HUES48 (cell line): ENCODE results near the gene CLSTN2.

Experiments
- H3K27ac ChIP-seq: one replicate; pipeline ENCODE4 v1.7.0; 2013; ENCODE audit warnings: low read depth, low read length, inconsistent platforms
- H3K27me3 ChIP-seq: 2 replicates; pipeline ENCODE4 v1.6.1; 2013; ENCODE audit warnings: mild to moderate bottlenecking, low read length; ENCODE audit not compliant: control insufficient read depth, insufficient read depth
- H3K36me3 ChIP-seq: 2 replicates; pipeline ENCODE4 v1.6.1; 2013; ENCODE audit warnings: low read length; ENCODE audit not compliant: control insufficient read depth, insufficient read depth
- H3K4me1 ChIP-seq: 2 replicates; pipeline ENCODE4 v1.6.1; 2013; ENCODE audit warnings: mild to moderate bottlenecking, low read length; ENCODE audit not compliant: control insufficient read depth, insufficient read depth
- H3K4me3 ChIP-seq: 2 replicates; pipeline ENCODE4 v1.5.1; 2013; ENCODE audit warnings: mild to moderate bottlenecking, low read depth, low read length
- H3K9ac ChIP-seq: 2 replicates; pipeline ENCODE4 v1.6.1; 2013; ENCODE audit warnings: mild to moderate bottlenecking, low read depth, low read length, moderate library complexity
- H3K9me3 ChIP-seq: 2 replicates; pipeline ENCODE4 v1.6.1; 2013; ENCODE audit warnings: low read length; ENCODE audit not compliant: control insufficient read depth, insufficient read depth

The CLSTN2 gene

GRCh38 chr3:140007911-140008869 lies 73.2 kb downstream of the CLSTN2 start:
- Histone ChIP-seq H3K4me3 (no peak overlapping the region), H3K4me1 (peaks cover 5% of the 10 kb centered on the region; the same call in 1 of the 2 replicates), H3K27me3 (no peaks in the 10 kb centered on the region), H3K9me3 (no peaks in the 10 kb centered on the region), H3K9ac (no peak overlapping the region), H3K36me3 (no peaks in the 10 kb centered on the region), H3K27ac (no peak overlapping the region)

- no peak overlapping the region for H3K9ac ChIP-seq
- H3K4me1 ChIP-seq: no peaks in the 10 kb centered on the region
- H3K27ac ChIP-seq: no peak overlapping the region
- no peaks in the 10 kb centered on the region for H3K27me3 ChIP-seq
- no peak overlapping the region for H3K4me3 ChIP-seq
- H3K9me3 ChIP-seq: no peaks in the 10 kb centered on the region
- no peaks in the 10 kb centered on the region for H3K36me3 ChIP-seq
Measured at GRCh38 chr3:140010391-140010790, 75.4 kb downstream of the CLSTN2 start.

GRCh38 chr3:140011086-140011485 lies 76.1 kb downstream of the CLSTN2 start:
- no peak overlapping the region for H3K9ac ChIP-seq
- H3K36me3 ChIP-seq: no peaks in the 10 kb centered on the region
- H3K27me3 ChIP-seq: no peaks in the 10 kb centered on the region
- H3K4me1 ChIP-seq: no peaks in the 10 kb centered on the region
- H3K27ac ChIP-seq: no peak overlapping the region
- no peaks in the 10 kb centered on the region for H3K9me3 ChIP-seq
- no peak overlapping the region for H3K4me3 ChIP-seq

- Histone ChIP-seq H3K9ac (no peak overlapping the region), H3K36me3 (no peaks in the 10 kb centered on the region), H3K4me3 (no peak overlapping the region), H3K27me3 (no peaks in the 10 kb centered on the region), H3K4me1 (no peaks in the 10 kb centered on the region), H3K27ac (no peak overlapping the region), H3K9me3 (no peaks in the 10 kb centered on the region)
Measured at GRCh38 chr3:140011611-140012277, 76.8 kb downstream of the CLSTN2 start.

- Histone ChIP-seq H3K4me3 (no peak overlapping the region), H3K36me3 (no peaks in the 10 kb centered on the region), H3K27me3 (no peaks in the 10 kb centered on the region)
Measured at GRCh38 chr3:140013220-140013619, 78.2 kb downstream of the CLSTN2 start.

GRCh38 chr3:140014831-140015495 lies 80.0 kb downstream of the CLSTN2 start:
- Histone ChIP-seq H3K4me1 (no peaks in the 10 kb centered on the region), H3K4me3 (no peak overlapping the region), H3K9ac (no peak overlapping the region), H3K27me3 (no peaks in the 10 kb centered on the region), H3K36me3 (no peaks in the 10 kb centered on the region), H3K9me3 (no peaks in the 10 kb centered on the region), H3K27ac (no peak overlapping the region)

More at GRCh38 chr3:140013220-140013619, 78.2 kb downstream of the CLSTN2 start:
- H3K4me1 ChIP-seq: no peaks in the 10 kb centered on the region
- no peak overlapping the region for H3K9ac ChIP-seq
- no peaks in the 10 kb centered on the region for H3K9me3 ChIP-seq
- H3K27ac ChIP-seq: no peak overlapping the region

GRCh38 chr3:140015741-140016140 lies 80.8 kb downstream of the CLSTN2 start:
- Histone ChIP-seq H3K27ac (no peak overlapping the region), H3K9me3 (no peaks in the 10 kb centered on the region), H3K9ac (no peak overlapping the region), H3K36me3 (no peaks in the 10 kb centered on the region), H3K4me1 (no peaks in the 10 kb centered on the region), H3K4me3 (no peak overlapping the region), H3K27me3 (no peaks in the 10 kb centered on the region)

GRCh38 chr3:140018556-140018955 lies 83.6 kb downstream of the CLSTN2 start:
- H3K27ac ChIP-seq: no peak overlapping the region

GRCh38 chr3:140019946-140020345 lies 85.0 kb downstream of the CLSTN2 start:
- H3K27me3 ChIP-seq: no peaks in the 10 kb centered on the region
- no peak overlapping the region for H3K9ac ChIP-seq
- no peak overlapping the region for H3K4me3 ChIP-seq
- H3K4me1 ChIP-seq: no peaks in the 10 kb centered on the region
- H3K9me3 ChIP-seq: no peaks in the 10 kb centered on the region
- no peaks in the 10 kb centered on the region for H3K36me3 ChIP-seq
- no peak overlapping the region for H3K27ac ChIP-seq

More at GRCh38 chr3:140018556-140018955, 83.6 kb downstream of the CLSTN2 start:
- no peaks in the 10 kb centered on the region for H3K4me1 ChIP-seq
- H3K36me3 ChIP-seq: no peaks in the 10 kb centered on the region
- H3K9me3 ChIP-seq: no peaks in the 10 kb centered on the region
- H3K4me3 ChIP-seq: no peak overlapping the region
- H3K9ac ChIP-seq: no peak overlapping the region
- no peaks in the 10 kb centered on the region for H3K27me3 ChIP-seq

- Histone ChIP-seq H3K4me1 (no peaks in the 10 kb centered on the region), H3K4me3 (no peak overlapping the region), H3K9ac (no peak overlapping the region), H3K27ac (no peak overlapping the region), H3K9me3 (no peaks in the 10 kb centered on the region), H3K27me3 (no peaks in the 10 kb centered on the region), H3K36me3 (no peaks in the 10 kb centered on the region)
Measured at GRCh38 chr3:140020541-140020940, 85.6 kb downstream of the CLSTN2 start.
